GM18505 (cell line): Measurements from ENCODE around the gene RPAP2.
"Not testable (repeated sequence)": the region's sequence is repeated elsewhere in the genome, so short reads cannot be mapped to it uniquely, and the experiment has no call there.

ENCODE experiments used
- ATAC-seq: cut with Tn5 transposase; IDR thresholded peaks from one replicate; pipeline ENCODE4 v1.9.1; 2021; ENCODE audit not compliant: unreplicated experiment
- POLR2A ChIP-seq: IDR thresholded peaks from 4 replicates; pipeline ENCODE4 v1.6.1; 2011; ENCODE audit warnings: borderline replicate concordance; ENCODE audit not compliant: insufficient read depth, insufficient read length; ENCODE audit errors: extremely low read depth

RPAP2 gene

GRCh38 chr1:92298573-92299476 lies at the start of gene RPAP2, which contains the start of gene GLMN:
Gene RPAP2, plus strand, starts transcription at chr1:92299059. Its CDS starts 15 bp downstream, at chr1:92299074.
Gene GLMN, minus strand, starts transcription at chr1:92298987. Its CDS starts 988 bp downstream, at chr1:92297999.
- peak; percentile 98 for ATAC-seq
- peak; percentile 96 for TF ChIP-seq POLR2A

GRCh38 chr1:92254714-92255113 lies 44.1 kb upstream of the RPAP2 start:
- ATAC-seq, result not testable (repeated sequence)

- TF ChIP-seq POLR2A, result no peak
- ATAC-seq, result no peak
Measured at GRCh38 chr1:92259350-92259749, 39.5 kb upstream of the RPAP2 start.

- TF ChIP-seq POLR2A, result no peak
- no peak for ATAC-seq
Measured at GRCh38 chr1:92262516-92262915, 36.3 kb upstream of the RPAP2 start.

GRCh38 chr1:92273039-92273438 lies 25.8 kb upstream of the RPAP2 start:
- no peak for ATAC-seq
- TF ChIP-seq POLR2A, result no peak

- no peak for ATAC-seq
- no peak for TF ChIP-seq POLR2A
Measured at GRCh38 chr1:92274939-92275338, 23.9 kb upstream of the RPAP2 start.

- no peak for TF ChIP-seq POLR2A
- no peak for ATAC-seq
Measured at GRCh38 chr1:92276082-92276481, 22.8 kb upstream of the RPAP2 start.

- no peak for ATAC-seq
- no peak for TF ChIP-seq POLR2A
Measured at GRCh38 chr1:92277105-92277723, 21.6 kb upstream of the RPAP2 start.

GRCh38 chr1:92279781-92280180 lies 19.1 kb upstream of the RPAP2 start:
- ATAC-seq, result not testable (repeated sequence)

GRCh38 chr1:92281411-92281810 lies 17.4 kb upstream of the RPAP2 start:
- not testable (repeated sequence) for ATAC-seq

- ATAC-seq, result no peak
- no peak for TF ChIP-seq POLR2A
Measured at GRCh38 chr1:92291372-92291999, 7.4 kb upstream of the RPAP2 start.

GRCh38 chr1:92298213-92298572 lies 666 bp upstream of the RPAP2 start:
- no peak for ATAC-seq
- no peak for TF ChIP-seq POLR2A

- TF ChIP-seq POLR2A, result no peak
- no peak for ATAC-seq
Measured at GRCh38 chr1:92299477-92300150, 755 bp downstream of the RPAP2 start.
